ENCODE results near the gene GJB1. TPM values are rescaled to one million over a fixed set of nuclear protein-coding genes. Genes with fewer than 3 reads are reported as not detected.

The GJB1 gene
- total and polyA plus RNA-seq, 9 of the 15 experiments (the other 6 are each of a cell fraction or from before 2014, with no cell fraction given): 0.11 TPM; not detected in 8

DNA sequence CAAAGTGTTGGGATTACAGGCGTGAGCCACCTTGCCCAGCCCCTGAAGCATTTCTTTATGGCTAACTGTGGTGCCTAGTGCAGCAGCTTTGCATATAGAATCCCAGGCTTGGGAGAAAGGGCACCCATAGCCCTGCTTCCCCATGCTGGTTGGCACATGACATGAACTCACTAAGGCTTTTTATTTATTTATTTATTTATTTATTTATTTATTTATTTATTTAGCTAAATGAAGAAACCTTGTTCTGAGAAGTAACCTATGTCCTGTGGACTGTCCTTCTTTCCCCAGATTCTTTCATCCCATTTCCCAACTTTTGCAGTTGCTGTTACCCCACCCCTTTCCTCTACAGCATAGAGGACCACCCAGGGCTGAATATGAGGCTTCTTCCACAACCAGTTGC is 1.9 kb upstream of the GJB1 start (continued):
- TF ChIP-seq, protein P1, sequence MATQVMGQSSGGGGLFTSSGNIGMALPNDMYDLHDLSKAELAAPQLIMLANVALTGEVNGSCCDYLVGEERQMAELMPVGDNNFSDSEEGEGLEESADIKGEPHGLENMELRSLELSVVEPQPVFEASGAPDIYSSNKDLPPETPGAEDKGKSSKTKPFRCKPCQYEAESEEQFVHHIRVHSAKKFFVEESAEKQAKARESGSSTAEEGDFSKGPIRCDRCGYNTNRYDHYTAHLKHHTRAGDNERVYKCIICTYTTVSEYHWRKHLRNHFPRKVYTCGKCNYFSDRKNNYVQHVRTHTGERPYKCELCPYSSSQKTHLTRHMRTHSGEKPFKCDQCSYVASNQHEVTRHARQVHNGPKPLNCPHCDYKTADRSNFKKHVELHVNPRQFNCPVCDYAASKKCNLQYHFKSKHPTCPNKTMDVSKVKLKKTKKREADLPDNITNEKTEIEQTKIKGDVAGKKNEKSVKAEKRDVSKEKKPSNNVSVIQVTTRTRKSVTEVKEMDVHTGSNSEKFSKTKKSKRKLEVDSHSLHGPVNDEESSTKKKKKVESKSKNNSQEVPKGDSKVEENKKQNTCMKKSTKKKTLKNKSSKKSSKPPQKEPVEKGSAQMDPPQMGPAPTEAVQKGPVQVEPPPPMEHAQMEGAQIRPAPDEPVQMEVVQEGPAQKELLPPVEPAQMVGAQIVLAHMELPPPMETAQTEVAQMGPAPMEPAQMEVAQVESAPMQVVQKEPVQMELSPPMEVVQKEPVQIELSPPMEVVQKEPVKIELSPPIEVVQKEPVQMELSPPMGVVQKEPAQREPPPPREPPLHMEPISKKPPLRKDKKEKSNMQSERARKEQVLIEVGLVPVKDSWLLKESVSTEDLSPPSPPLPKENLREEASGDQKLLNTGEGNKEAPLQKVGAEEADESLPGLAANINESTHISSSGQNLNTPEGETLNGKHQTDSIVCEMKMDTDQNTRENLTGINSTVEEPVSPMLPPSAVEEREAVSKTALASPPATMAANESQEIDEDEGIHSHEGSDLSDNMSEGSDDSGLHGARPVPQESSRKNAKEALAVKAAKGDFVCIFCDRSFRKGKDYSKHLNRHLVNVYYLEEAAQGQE (IDR thresholded peaks at IDR 0.05; ENCODE audit: borderline replicate concordance): no peak
- TF ChIP-seq, protein P1 (CRISPR knock-in tag; IDR thresholded peaks at IDR 0.05; ENCODE audit: low read depth): no peak
- no peak for TF ChIP-seq CCAR2 (IDR thresholded peaks at IDR 0.05; ENCODE audit: low read depth, low read length)
- TF ChIP-seq, protein P2, sequence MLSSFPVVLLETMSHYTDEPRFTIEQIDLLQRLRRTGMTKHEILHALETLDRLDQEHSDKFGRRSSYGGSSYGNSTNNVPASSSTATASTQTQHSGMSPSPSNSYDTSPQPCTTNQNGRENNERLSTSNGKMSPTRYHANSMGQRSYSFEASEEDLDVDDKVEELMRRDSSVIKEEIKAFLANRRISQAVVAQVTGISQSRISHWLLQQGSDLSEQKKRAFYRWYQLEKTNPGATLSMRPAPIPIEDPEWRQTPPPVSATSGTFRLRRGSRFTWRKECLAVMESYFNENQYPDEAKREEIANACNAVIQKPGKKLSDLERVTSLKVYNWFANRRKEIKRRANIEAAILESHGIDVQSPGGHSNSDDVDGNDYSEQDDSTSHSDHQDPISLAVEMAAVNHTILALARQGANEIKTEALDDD (IDR thresholded peaks at IDR 0.05): no peak

Data from K562 (cell line).